Measurements from ENCODE around the gene GNA12.

GRCh38 chr7:2774935-2775334 lies 69.2 kb downstream of the GNA12 start:
- TF ChIP-seq CTCF (IDR thresholded peaks at IDR 0.05) = no peak
- no peak for TF ChIP-seq POLR2A (IDR thresholded peaks at IDR 0.05)

Data from lower leg skin (tissue), 3 donors.